A673 (cell line): ENCODE data around the gene CTSA.

Experiments used
- EZH2 ChIP-seq: fragments of 200-600 bp; sonication (generic); IDR thresholded peaks from 2 replicates; pipeline ENCODE4 v1.6.1; 2017; ENCODE audit warnings: borderline replicate concordance, low read depth, mild to moderate bottlenecking, mixed read lengths, antibody characterized with exemption, low read length; ENCODE audit not compliant: poor library complexity, severe bottlenecking
- TF ChIP-seq, protein P1 (sequence below): fragments of 300-800, 200-600 bp; sonication (generic); conservative IDR thresholded peaks from 2 replicates; pipeline ENCODE4 v1.5.1; 2017; ENCODE audit warnings: low read depth, mild to moderate bottlenecking, antibody characterized with exemption, low read length, moderate library complexity, mixed read lengths

DNA sequence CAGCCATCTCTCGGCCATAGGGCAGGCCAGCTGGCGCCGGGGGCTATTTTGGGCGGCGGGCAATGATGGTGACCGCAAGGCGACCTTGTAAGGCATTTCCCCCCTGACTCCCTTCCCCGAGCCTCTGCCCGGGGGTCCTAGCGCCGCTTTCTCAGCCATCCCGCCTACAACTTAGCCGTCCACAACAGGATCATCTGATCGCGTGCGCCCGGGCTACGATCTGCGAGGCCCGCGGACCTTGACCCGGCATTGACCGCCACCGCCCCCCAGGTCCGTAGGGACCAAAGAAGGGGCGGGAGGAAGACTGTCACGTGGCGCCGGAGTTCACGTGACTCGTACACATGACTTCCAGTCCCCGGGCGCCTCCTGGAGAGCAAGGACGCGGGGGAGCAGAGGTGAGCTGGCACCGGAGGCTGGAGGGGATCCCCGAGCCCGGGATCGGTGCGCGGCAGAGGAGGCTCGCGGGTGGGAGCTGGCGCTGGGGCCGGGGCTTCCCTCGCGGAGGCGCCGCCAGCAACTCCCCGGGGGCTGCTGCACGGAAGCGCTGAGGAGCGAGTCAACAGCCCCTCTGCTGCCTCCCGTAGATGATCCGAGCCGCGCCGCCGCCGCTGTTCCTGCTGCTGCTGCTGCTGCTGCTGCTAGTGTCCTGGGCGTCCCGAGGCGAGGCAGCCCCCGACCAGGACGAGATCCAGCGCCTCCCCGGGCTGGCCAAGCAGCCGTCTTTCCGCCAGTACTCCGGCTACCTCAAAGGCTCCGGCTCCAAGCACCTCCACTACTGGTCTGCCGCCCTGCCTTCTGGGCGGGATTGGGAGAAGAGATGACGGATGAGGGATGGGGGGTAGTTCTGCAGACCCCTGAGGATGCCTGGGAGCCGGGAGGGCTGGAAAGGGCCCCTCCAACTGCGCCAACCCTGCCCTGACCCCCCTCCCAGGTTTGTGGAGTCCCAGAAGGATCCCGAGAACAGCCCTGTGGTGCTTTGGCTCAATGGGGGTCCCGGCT lies at the start of gene CTSA, which contains the start of gene NEURL2:
- TF ChIP-seq, protein P1, sequence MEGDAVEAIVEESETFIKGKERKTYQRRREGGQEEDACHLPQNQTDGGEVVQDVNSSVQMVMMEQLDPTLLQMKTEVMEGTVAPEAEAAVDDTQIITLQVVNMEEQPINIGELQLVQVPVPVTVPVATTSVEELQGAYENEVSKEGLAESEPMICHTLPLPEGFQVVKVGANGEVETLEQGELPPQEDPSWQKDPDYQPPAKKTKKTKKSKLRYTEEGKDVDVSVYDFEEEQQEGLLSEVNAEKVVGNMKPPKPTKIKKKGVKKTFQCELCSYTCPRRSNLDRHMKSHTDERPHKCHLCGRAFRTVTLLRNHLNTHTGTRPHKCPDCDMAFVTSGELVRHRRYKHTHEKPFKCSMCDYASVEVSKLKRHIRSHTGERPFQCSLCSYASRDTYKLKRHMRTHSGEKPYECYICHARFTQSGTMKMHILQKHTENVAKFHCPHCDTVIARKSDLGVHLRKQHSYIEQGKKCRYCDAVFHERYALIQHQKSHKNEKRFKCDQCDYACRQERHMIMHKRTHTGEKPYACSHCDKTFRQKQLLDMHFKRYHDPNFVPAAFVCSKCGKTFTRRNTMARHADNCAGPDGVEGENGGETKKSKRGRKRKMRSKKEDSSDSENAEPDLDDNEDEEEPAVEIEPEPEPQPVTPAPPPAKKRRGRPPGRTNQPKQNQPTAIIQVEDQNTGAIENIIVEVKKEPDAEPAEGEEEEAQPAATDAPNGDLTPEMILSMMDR: no peak
- no peak for TF ChIP-seq EZH2
